ENCODE results near the gene SFXN4. TPM values are rescaled to one million over a fixed set of nuclear protein-coding genes. Genes with fewer than 3 reads are reported as not detected.

The SFXN4 gene
- total RNA-seq, 4 donors from 2014 or later: 13.8 to 120 (median 24.4) TPM

- peak within 1 kb of the TSS; percentile 89 to 96 (median 90) for H3K27ac ChIP-seq
- no peaks in the 10 kb centered on the region for H3K9me3 ChIP-seq
- peak; percentile 27 for DNase-seq
- TF ChIP-seq POLR2A (IDR thresholded peaks at IDR 0.05) (peak in 1 of 4 donors; percentile 79), CTCF (IDR thresholded peaks at IDR 0.05) (peak in 2 of 6 experiments; percentile 20 to 21)
- H3K4me3 ChIP-seq: peak within 1 kb of the TSS; percentile 64 to 89 (median 72)
- peaks cover 0 to 33% (median 0%) of the 10 kb centered on the region in 3 donors for H3K36me3 ChIP-seq
- intact Hi-C loops (cut with DNase I): loop anchor here (10.0 kb wide), 1 partner anchor 134 kb away; no protein-coding TSS in a partner anchor
- H3K27me3 ChIP-seq: no peaks in the 10 kb centered on the region
- H3K4me1 ChIP-seq: peaks cover 0 to 42% (median 15%) of the 10 kb centered on the region in 3 donors
- 0 to 1% methylated on average over 20 to 27 of the region's 45 CpGs for WGBS, 2 donors
These were observed 13.0 kb upstream of the SFXN4 start, which contains the start of gene PRDX3 for GRCh38 chr10:119178372-119179119. TSS of gene PRDX3 (minus strand) at chr10:119178812. CDS start at chr10:119178790, 22 bp downstream.

- Histone ChIP-seq H3K4me1 (peaks cover 0 to 42% (median 15%) of the 10 kb centered on the region in 3 donors), H3K36me3 (peaks cover 0 to 40% (median 0%) of the 10 kb centered on the region in 3 donors), H3K4me3 (peak overlapping the region; percentile 64 to 89 (median 72)), H3K27me3 (no peaks in the 10 kb centered on the region), H3K9me3 (no peaks in the 10 kb centered on the region), H3K27ac (peak overlapping the region; percentile 89 to 96 (median 90))
- 15 to 18% methylated on average over 15 to 21 of the region's 21 CpGs for WGBS, 2 donors
- no peak for DNase-seq
- intact Hi-C loops (cut with DNase I): loop anchor here (10.0 kb wide), 1 partner anchor 133 kb away; no protein-coding TSS in a partner anchor
- no peak for TF ChIP-seq CTCF (IDR thresholded peaks at IDR 0.05)
- no peak for TF ChIP-seq POLR2A (IDR thresholded peaks at IDR 0.05)
These were observed 12.3 kb upstream of the SFXN4 start for GRCh38 chr10:119177708-119178371.

- TF ChIP-seq CTCF (IDR thresholded peaks at IDR 0.05) (no peak), POLR2A (IDR thresholded peaks at IDR 0.05) (no peak)
- intact Hi-C loops (cut with DNase I): loop anchor here (10.0 kb wide), 1 partner anchor 131 kb away; no protein-coding TSS in a partner anchor
- peaks cover 11 to 57% (median 13%) of the 10 kb centered on the region in 3 donors for H3K36me3 ChIP-seq
- 70 to 83% methylated on average over 6 of the region's 6 CpGs for WGBS, 2 donors
- DNase-seq: no peak
- H3K4me1 ChIP-seq: peaks cover 0 to 42% (median 15%) of the 10 kb centered on the region in 3 donors
- peak overlapping the region; percentile 11 to 90 (median 67) for H3K27ac ChIP-seq
- no peaks in the 10 kb centered on the region for H3K27me3 ChIP-seq
- H3K9me3 ChIP-seq: no peaks in the 10 kb centered on the region
- no peak overlapping the region for H3K4me3 ChIP-seq
These were observed 10.7 kb upstream of the SFXN4 start for GRCh38 chr10:119176166-119176565.

- peaks cover 0 to 37% (median 15%) of the 10 kb centered on the region in 3 donors for H3K4me1 ChIP-seq
- intact Hi-C loops (cut with DNase I): loop anchor here (10.0 kb wide), 1 partner anchor 129 kb away; no protein-coding TSS in a partner anchor
- TF ChIP-seq CTCF (IDR thresholded peaks at IDR 0.05): no peak
- no peak for TF ChIP-seq POLR2A (IDR thresholded peaks at IDR 0.05)
- DNase-seq: no peak
- H3K27ac ChIP-seq: no peak overlapping the region
- H3K4me3 ChIP-seq: no peak overlapping the region
- peaks cover 11 to 77% (median 29%) of the 10 kb centered on the region in 3 donors for H3K36me3 ChIP-seq
- H3K9me3 ChIP-seq: no peaks in the 10 kb centered on the region
- no peaks in the 10 kb centered on the region for H3K27me3 ChIP-seq
- 62 to 71% methylated on average over 2 of the region's 2 CpGs for WGBS, 2 donors
These were observed 8.6 kb upstream of the SFXN4 start for GRCh38 chr10:119174109-119174508.

Measured in esophagus squamous epithelium (tissue), 5 donors.